WI38 (cell line): ENCODE measurements around the gene CCBE1.
A peak's percentile ranks its signal among the peaks of the same experiment; 100 is the strongest.

Experiments used
- H3K4me3 ChIP-seq: 2 replicates; pipeline ENCODE4 v1.5.1; 2011; ENCODE audit warnings: low read depth, mild to moderate bottlenecking, control low read depth, low read length
- TF ChIP-seq, protein P1 (sequence below): IDR thresholded peaks from 2 replicates; pipeline ENCODE4 v1.5.1; 2012; ENCODE audit warnings: low read depth, mild to moderate bottlenecking, control low read depth, low read length

CCBE1 gene

DNA sequence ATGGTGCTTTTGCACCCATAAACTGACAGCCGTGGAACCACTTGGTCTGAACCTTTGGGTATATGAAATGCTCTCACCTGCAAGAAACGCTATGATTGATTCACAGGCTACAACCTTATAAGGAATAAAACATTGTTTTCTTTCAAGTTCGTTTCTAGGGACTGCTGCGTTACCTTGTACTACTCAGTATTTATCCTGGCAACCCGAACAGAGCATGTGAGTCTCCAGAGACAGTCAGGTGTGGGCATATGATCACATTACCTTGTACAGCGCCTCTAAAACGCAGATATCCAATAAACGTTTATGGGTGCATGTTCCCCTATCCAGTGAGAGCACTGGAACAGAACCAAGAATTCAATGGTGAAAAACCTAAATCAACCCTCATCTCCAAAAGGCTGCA is 1.7 kb downstream of the CCBE1 start:
- TF ChIP-seq, protein P1, sequence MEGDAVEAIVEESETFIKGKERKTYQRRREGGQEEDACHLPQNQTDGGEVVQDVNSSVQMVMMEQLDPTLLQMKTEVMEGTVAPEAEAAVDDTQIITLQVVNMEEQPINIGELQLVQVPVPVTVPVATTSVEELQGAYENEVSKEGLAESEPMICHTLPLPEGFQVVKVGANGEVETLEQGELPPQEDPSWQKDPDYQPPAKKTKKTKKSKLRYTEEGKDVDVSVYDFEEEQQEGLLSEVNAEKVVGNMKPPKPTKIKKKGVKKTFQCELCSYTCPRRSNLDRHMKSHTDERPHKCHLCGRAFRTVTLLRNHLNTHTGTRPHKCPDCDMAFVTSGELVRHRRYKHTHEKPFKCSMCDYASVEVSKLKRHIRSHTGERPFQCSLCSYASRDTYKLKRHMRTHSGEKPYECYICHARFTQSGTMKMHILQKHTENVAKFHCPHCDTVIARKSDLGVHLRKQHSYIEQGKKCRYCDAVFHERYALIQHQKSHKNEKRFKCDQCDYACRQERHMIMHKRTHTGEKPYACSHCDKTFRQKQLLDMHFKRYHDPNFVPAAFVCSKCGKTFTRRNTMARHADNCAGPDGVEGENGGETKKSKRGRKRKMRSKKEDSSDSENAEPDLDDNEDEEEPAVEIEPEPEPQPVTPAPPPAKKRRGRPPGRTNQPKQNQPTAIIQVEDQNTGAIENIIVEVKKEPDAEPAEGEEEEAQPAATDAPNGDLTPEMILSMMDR, result no peak
- H3K4me3 ChIP-seq, result peak overlapping the region; percentile 79

DNA sequence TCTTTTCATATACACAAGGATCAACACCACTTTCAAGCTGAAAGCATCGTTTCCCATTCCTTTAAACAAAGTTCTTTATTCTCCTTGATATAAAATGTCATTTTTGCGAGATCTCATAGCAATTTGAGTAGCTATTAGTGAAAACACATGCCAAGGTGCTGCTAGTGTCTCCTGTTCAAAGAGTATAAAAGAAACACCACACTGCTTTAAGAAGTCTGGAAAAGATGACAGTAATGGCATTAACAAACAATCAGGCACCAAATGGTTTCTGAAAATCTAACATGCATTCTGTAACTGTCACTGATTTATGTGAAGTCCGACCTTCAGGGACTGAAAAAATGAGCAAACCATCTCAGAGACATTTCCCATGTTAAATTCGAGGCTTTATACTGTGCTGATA is 2.4 kb downstream of the CCBE1 start:
- peak overlapping the region; percentile 79 for H3K4me3 ChIP-seq
- TF ChIP-seq, protein P1, result no peak

DNA sequence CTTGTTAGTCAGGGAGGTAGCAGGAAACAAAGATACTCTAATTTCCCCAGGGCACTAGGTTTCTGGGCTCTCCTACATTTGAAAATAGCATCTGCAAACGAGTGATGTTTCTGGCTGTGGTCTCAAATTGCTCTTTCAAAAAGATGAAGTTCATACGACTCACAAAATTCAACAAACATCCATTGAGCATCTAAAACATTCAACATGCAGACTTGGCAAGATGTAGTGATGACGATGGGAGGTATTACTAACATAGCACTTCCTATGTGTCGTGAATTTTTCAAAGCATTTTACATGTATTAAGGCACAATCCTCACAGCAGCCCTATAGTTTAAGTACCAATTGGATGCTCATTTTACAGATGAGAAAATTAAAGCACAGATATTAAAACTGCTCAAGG is 5.2 kb downstream of the CCBE1 start:
- no peak overlapping the region for H3K4me3 ChIP-seq
- TF ChIP-seq, protein P1, result no peak

DNA sequence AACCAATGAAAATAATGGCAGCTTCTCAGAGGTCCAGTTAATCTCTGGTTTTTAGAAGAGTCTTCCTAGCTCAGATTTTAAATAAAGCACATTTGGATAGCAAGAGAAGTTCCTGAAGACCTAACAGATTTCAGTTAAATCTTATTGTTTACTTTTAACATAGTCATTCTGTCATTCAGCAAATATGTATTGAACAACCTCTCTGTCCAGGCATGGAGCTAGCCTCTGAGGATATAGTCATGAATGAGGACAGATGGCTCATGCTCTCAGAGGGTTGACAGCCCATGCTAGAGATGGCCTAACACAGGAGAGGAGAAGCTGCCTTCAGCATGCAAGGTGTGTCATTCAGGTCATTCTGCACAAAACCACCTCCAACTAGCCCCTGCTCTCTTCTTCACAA is 6.2 kb downstream of the CCBE1 start:
- peak overlapping the region; percentile 31 for H3K4me3 ChIP-seq
- TF ChIP-seq, protein P1, result no peak

DNA sequence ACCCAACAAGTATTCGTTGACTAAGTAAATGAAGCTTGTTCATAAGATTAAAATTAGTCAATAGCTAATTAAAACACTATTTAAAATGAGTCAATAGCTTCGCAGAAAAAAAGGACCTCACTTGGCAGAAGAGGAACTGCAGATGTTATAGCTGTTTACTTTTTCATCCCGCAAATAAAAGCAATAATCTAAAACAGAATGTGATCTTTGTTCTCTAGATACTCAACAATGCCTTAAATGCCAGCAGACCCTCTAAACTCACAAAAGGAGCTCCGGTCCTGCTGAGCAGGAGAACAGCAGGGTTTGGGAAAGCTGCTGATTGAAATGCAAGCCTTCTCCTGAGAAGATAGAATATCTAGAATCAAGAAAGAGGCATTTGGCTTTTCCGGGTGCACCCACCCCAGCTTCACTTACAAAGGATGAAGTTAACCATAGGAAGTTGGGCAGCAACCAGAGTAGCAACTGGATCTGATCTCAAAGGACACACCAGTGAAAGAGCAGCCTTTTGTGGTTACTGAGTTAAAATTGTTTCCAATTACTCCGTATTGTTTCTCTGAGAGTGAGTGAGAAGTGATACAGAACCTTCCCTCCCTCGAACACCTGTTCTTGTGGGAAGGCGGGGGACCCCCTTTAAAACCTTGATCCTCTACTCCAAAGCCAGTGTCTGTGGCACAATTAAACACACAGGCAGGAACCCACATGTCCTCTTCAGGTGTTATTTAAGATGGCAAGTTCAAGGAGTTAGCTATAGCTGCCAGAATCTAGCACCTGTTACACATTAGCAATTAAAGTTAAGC is 6.8 kb downstream of the CCBE1 start:
- peak overlapping the region; percentile 31 for H3K4me3 ChIP-seq
- TF ChIP-seq, protein P1, result no peak

DNA sequence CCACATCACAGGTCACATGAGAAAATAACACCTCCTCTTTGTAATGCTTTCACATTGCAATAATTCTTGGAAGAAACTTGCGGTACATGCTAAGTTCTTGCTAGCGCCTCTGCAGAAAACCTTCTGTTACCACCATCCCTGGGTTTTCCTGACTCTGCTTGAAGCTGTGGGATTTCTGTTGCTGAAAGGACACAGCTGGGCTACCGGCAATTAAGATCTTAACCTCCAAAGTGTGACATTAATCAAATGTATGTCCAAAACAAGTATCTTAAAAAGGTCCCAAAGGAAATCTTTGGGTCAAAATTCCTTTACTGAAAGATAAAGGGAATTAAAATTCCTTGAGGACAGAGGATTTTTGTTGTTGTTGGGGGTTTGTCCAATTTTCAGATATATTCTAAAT is 7.5 kb downstream of the CCBE1 start:
- H3K4me3 ChIP-seq, result no peak overlapping the region
- TF ChIP-seq, protein P1, result no peak

DNA sequence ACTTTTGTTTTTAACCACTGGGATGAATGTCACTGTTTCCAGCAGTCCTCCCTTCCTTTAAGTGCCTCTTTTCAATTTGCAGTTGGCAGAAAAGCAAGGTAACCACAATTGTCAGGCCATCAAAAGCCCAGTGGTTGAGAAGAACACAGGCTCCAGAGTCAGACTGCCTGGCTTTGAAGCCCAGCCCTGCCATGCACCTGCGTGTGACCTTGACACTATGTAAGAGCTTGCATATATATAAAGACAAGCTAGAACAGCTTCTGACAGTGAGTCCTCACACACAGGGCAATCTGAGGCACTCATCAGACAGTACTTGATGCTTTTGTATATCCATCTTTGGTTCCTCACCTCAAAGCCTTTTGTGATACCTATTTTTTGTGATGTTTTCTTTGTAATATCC is 11.0 kb downstream of the CCBE1 start:
- H3K4me3 ChIP-seq, result no peak overlapping the region
- TF ChIP-seq, protein P1, result no peak
